Skeletal muscle tissue (tissue), 4 donors: ENCODE data around the gene PROK1. TPM values are rescaled to one million over a fixed set of nuclear protein-coding genes. Genes with fewer than 3 reads are reported as not detected.
A peak's percentile ranks its signal among the peaks of the same experiment; 100 is the strongest.

Experiments used
- H3K27ac ChIP-seq: one replicate; pipeline ENCODE4 v1.7.0; 2013; ENCODE audit warnings: mild to moderate bottlenecking, low read depth, low read length, inconsistent platforms
- H3K27me3 ChIP-seq, 3 donors: one replicate each; pipeline ENCODE4 v1.7.0; 2013; ENCODE audit warnings: low read length in 3 of 3; ENCODE audit not compliant: control insufficient read depth in 3 of 3, insufficient read depth in 3 of 3
- H3K36me3 ChIP-seq, 3 donors: one replicate each; pipeline ENCODE4 v1.7.0; 2013; ENCODE audit warnings: low read length in 3 of 3; ENCODE audit not compliant: control insufficient read depth in 3 of 3, insufficient read depth in 3 of 3
- H3K4me1 ChIP-seq, 3 donors: one replicate each; pipeline ENCODE4 v1.7.0; 2013; ENCODE audit warnings: low read length in 3 of 3, mild to moderate bottlenecking in 3 of 3; ENCODE audit not compliant: control insufficient read depth in 3 of 3, insufficient read depth in 3 of 3
- H3K4me3 ChIP-seq, 3 donors: one replicate each; pipeline ENCODE4 v1.7.0; 2013; ENCODE audit warnings: low read length in 3 of 3
- H3K9ac ChIP-seq, 3 donors: one replicate each; pipeline ENCODE4 v1.7.0; 2013; ENCODE audit warnings: low read length in 3 of 3, mild to moderate bottlenecking in 3 of 3, moderate library complexity in 2 of 3, low read depth in 1 of 3
- H3K9me3 ChIP-seq, 3 donors: one replicate each; pipeline ENCODE4 v1.7.0; 2013; ENCODE audit warnings: low read length in 3 of 3; ENCODE audit not compliant: control insufficient read depth in 3 of 3
- total RNA-seq: library from RNA; depleted of rRNA; stranded (reverse); fragments of >200 nt; gene quantifications from one replicate; pipeline ENCODE4 v1.2.3, GENCODE V29; 2014
- donor health status: Osteomylitis.

PROK1 gene
- total RNA-seq, 1 donor from 2014 or later: not detected

GRCh38 chr1:110462093-110462492, 11.1 kb downstream of the PROK1 start:
- no peaks in the 10 kb centered on the region for H3K9me3 ChIP-seq
- peaks cover 0 to 2% (median 0%) of the 10 kb centered on the region in 3 donors for H3K27me3 ChIP-seq
- no peak overlapping the region for H3K27ac ChIP-seq
- H3K4me3 ChIP-seq: no peak overlapping the region
- H3K9ac ChIP-seq: no peak overlapping the region
- H3K36me3 ChIP-seq: no peaks in the 10 kb centered on the region
- H3K4me1 ChIP-seq: peaks cover 5 to 9% (median 8%) of the 10 kb centered on the region in 3 donors

GRCh38 chr1:110462964-110463363, 12.0 kb downstream of the PROK1 start:
- Histone ChIP-seq H3K27ac (no peak overlapping the region), H3K4me3 (no peak overlapping the region), H3K4me1 (peaks cover 11 to 12% (median 12%) of the 10 kb centered on the region in 3 donors), H3K9ac (no peak overlapping the region), H3K27me3 (no peaks in the 10 kb centered on the region), H3K9me3 (no peaks in the 10 kb centered on the region), H3K36me3 (no peaks in the 10 kb centered on the region)

- Histone ChIP-seq H3K27ac (no peak overlapping the region), H3K4me1 (peaks cover 11 to 12% (median 12%) of the 10 kb centered on the region in 3 donors), H3K4me3 (no peak overlapping the region), H3K9me3 (no peaks in the 10 kb centered on the region), H3K27me3 (no peaks in the 10 kb centered on the region), H3K36me3 (no peaks in the 10 kb centered on the region), H3K9ac (no peak overlapping the region)
Measured at GRCh38 chr1:110463725-110464124, 12.8 kb downstream of the PROK1 start.

- no peaks in the 10 kb centered on the region for H3K36me3 ChIP-seq
- H3K4me1 ChIP-seq: peaks cover 11 to 12% (median 12%) of the 10 kb centered on the region in 3 donors
- H3K9me3 ChIP-seq: no peaks in the 10 kb centered on the region
- H3K4me3 ChIP-seq: no peak overlapping the region
- no peaks in the 10 kb centered on the region for H3K27me3 ChIP-seq
- no peak overlapping the region for H3K9ac ChIP-seq
- no peak overlapping the region for H3K27ac ChIP-seq
Measured at GRCh38 chr1:110464340-110464739, 13.4 kb downstream of the PROK1 start.

- H3K4me3 ChIP-seq: no peak overlapping the region
Measured at GRCh38 chr1:110465038-110465813, 14.3 kb downstream of the PROK1 start.

GRCh38 chr1:110465814-110466380, 14.9 kb downstream of the PROK1 start:
- H3K9ac ChIP-seq: no peak overlapping the region
- no peak overlapping the region for H3K4me3 ChIP-seq
- peaks cover 11 to 12% (median 12%) of the 10 kb centered on the region in 3 donors for H3K4me1 ChIP-seq
- no peaks in the 10 kb centered on the region for H3K9me3 ChIP-seq
- no peaks in the 10 kb centered on the region for H3K36me3 ChIP-seq
- no peak overlapping the region for H3K27ac ChIP-seq
- no peaks in the 10 kb centered on the region for H3K27me3 ChIP-seq

More at GRCh38 chr1:110465038-110465813, 14.3 kb downstream of the PROK1 start:
- Histone ChIP-seq H3K4me1 (peaks cover 11 to 12% (median 12%) of the 10 kb centered on the region in 3 donors), H3K27me3 (no peaks in the 10 kb centered on the region), H3K9ac (no peak overlapping the region), H3K36me3 (no peaks in the 10 kb centered on the region), H3K27ac (no peak overlapping the region), H3K9me3 (no peaks in the 10 kb centered on the region)

GRCh38 chr1:110466646-110467280, 15.8 kb downstream of the PROK1 start:
- no peak overlapping the region for H3K27ac ChIP-seq
- H3K36me3 ChIP-seq: no peaks in the 10 kb centered on the region
- H3K4me1 ChIP-seq: peaks cover 11 to 12% (median 12%) of the 10 kb centered on the region in 3 donors
- no peaks in the 10 kb centered on the region for H3K27me3 ChIP-seq
- H3K9me3 ChIP-seq: no peaks in the 10 kb centered on the region
- H3K9ac ChIP-seq: peak overlapping the region in 2 of 3 donors; percentile 51 to 70
- peak overlapping the region in 1 of 3 donors; percentile 14 for H3K4me3 ChIP-seq

GRCh38 chr1:110471131-110471530, 20.2 kb downstream of the PROK1 start:
- H3K27ac ChIP-seq: no peak overlapping the region
- no peaks in the 10 kb centered on the region for H3K36me3 ChIP-seq
- H3K4me3 ChIP-seq: no peak overlapping the region
- H3K9ac ChIP-seq: no peak overlapping the region
- H3K27me3 ChIP-seq: no peaks in the 10 kb centered on the region
- no peaks in the 10 kb centered on the region for H3K9me3 ChIP-seq
- H3K4me1 ChIP-seq: peaks cover 9 to 12% (median 11%) of the 10 kb centered on the region in 3 donors

GRCh38 chr1:110472546-110472945, 21.6 kb downstream of the PROK1 start:
- Histone ChIP-seq H3K4me3 (no peak overlapping the region), H3K9me3 (no peaks in the 10 kb centered on the region), H3K27me3 (no peaks in the 10 kb centered on the region), H3K27ac (no peak overlapping the region), H3K9ac (no peak overlapping the region), H3K36me3 (no peaks in the 10 kb centered on the region), H3K4me1 (peaks cover 0 to 2% (median 2%) of the 10 kb centered on the region in 3 donors)

GRCh38 chr1:110474444-110474843, 23.5 kb downstream of the PROK1 start:
- H3K9me3 ChIP-seq: no peaks in the 10 kb centered on the region
- H3K27me3 ChIP-seq: no peaks in the 10 kb centered on the region
- H3K9ac ChIP-seq: no peak overlapping the region
- H3K4me1 ChIP-seq: peaks cover 0 to 2% (median 0%) of the 10 kb centered on the region in 3 donors
- no peak overlapping the region for H3K27ac ChIP-seq
- no peak overlapping the region for H3K4me3 ChIP-seq
- H3K36me3 ChIP-seq: no peaks in the 10 kb centered on the region
